Sigmoid colon (tissue), 7 donors: ENCODE results near the gene SAMD11. TPM values are rescaled to one million over a fixed set of nuclear protein-coding genes. Genes with fewer than 3 reads are reported as not detected.

ENCODE experiments used
- DNase-seq: peaks from one replicate; pipeline ENCODE4 v3.0.0-alpha.2; 2019
- H3K27ac ChIP-seq, 4 donors: fragments of 200-600 bp; sonication (generic); one replicate each; pipeline ENCODE4 v1.5.1; 2016 to 2019; ENCODE audit warnings: mild to moderate bottlenecking in 1 of 4
- H3K27me3 ChIP-seq, 3 donors: fragments of 200-600 bp; sonication (generic); one replicate each; pipeline ENCODE4 v1.5.1; 2019; ENCODE audit warnings: mild to moderate bottlenecking in 1 of 3
- H3K36me3 ChIP-seq, 4 donors: fragments of 200-600 bp; sonication (generic); one replicate each; pipeline ENCODE4 v1.5.1; 2016 to 2019
- H3K4me1 ChIP-seq, 4 donors: fragments of 200-600 bp; sonication (generic); one replicate each; pipeline ENCODE4 v1.5.1; 2017 to 2019
- H3K4me3 ChIP-seq, 4 donors: fragments of 200-600 bp; sonication (generic); one replicate each; pipeline ENCODE4 v1.5.1; 2017 to 2019; ENCODE audit warnings: mild to moderate bottlenecking in 2 of 4, moderate library complexity in 1 of 4
- H3K9me3 ChIP-seq, 4 donors: fragments of 200-600 bp in 3 of 4; sonication (generic) in 3 of 4; one replicate each; pipeline versions ENCODE4 v1.5.1 to v1.6.1; 2013 to 2019
- CTCF ChIP-seq, 4 experiments: fragments of 450-650 bp in 3 of 4; fragments of 200-600 bp in 1 of 4; IDR thresholded peaks; one replicate each; pipeline ENCODE4 v1.5.1; 2016 to 2019; ENCODE audit warnings: antibody characterized with exemption in 4 of 4, mild to moderate bottlenecking in 3 of 4, moderate library complexity in 2 of 4
- EP300 ChIP-seq, 4 donors: sonication (generic); formaldehyde crosslinking; IDR thresholded peaks; one replicate each; pipeline ENCODE4 v1.6.1; 2017; ENCODE audit warnings: antibody characterized with exemption in 4 of 4
- POLR2A ChIP-seq, 2 donors: fragments of 450-650 bp; IDR thresholded peaks; one replicate each; pipeline ENCODE4 v1.6.1; 2016; ENCODE audit warnings: antibody characterized with exemption in 2 of 2, mild to moderate bottlenecking in 2 of 2, moderate library complexity in 2 of 2
- POLR2AphosphoS5 ChIP-seq, 4 donors: sonication (generic); formaldehyde crosslinking; IDR thresholded peaks; one replicate each; pipeline ENCODE4 v1.6.1; 2017; ENCODE audit warnings: antibody characterized with exemption in 4 of 4
- WGBS, 2 donors: extraction: QIAGEN DNeasy Blood & Tissue Kit; methylation state at CpG; one replicate each; pipeline ENCODE4 v1.1.7; 2013; 5-methylcytosine and 5-hydroxymethylcytosine counted together
- intact Hi-C: fragments of 100-400 bp; cut with DNase I; formaldehyde crosslinking; loops from one replicate; pipeline ENCODE4 v1.15.1; 2023
- polyA plus RNA-seq, 3 donors: library from polyadenylated mRNA; stranded (reverse); fragments of 200-250 nt; gene quantifications; one replicate each; pipeline ENCODE4 v1.2.3, GENCODE V29; 2013
- total RNA-seq, 4 donors: library from RNA; depleted of rRNA; stranded (reverse); fragments of >200 nt; gene quantifications; one replicate each; pipeline ENCODE4 v1.1.0, GENCODE V29; 2016
- donor health status: healthy with polysubstance abuse.
- donor health status: Bipolar disorder and iron deficiency.
- donor health status: healthy.

The SAMD11 gene
- total and polyA plus RNA-seq, 7 donors = 0.60 to 4.9 (median 4.2) TPM

GRCh38 chr1:964691-965525 lies 41.2 kb downstream of the SAMD11 start:
- intact Hi-C loops = no loop called here
- DNase-seq = no peak
- Histone ChIP-seq H3K27me3 (peaks cover 0 to 34% (median 18%) of the 10 kb centered on the region in 3 donors), H3K4me3 (no peak overlapping the region), H3K9me3 (no peaks in the 10 kb centered on the region), H3K27ac (no peak overlapping the region), H3K4me1 (peaks cover 0 to 33% (median 25%) of the 10 kb centered on the region in 4 donors), H3K36me3 (peaks cover 0 to 14% (median 0%) of the 10 kb centered on the region in 4 donors)
- no peak for TF ChIP-seq POLR2AphosphoS5 (IDR thresholded peaks at IDR 0.05)
- no peak for TF ChIP-seq CTCF (IDR thresholded peaks at IDR 0.05)
- no peak for TF ChIP-seq POLR2A (IDR thresholded peaks at IDR 0.05)
- TF ChIP-seq EP300 (IDR thresholded peaks at IDR 0.05) = no peak
- WGBS, 2 donors = 93 to 95% methylated on average over 40 to 44 of the region's 51 CpGs

- H3K4me3 ChIP-seq = peak overlapping the region in 1 of 4 donors; percentile 65
- 78 to 83% methylated on average over 26 of the region's 26 CpGs for WGBS, 2 donors
- H3K27ac ChIP-seq = no peak overlapping the region
Observed at GRCh38 chr1:965526-966134, 41.9 kb downstream of the SAMD11 start.

GRCh38 chr1:966135-966703 lies 42.5 kb downstream of the SAMD11 start, which contains the start of gene PLEKHN1:
TSS of gene PLEKHN1 (plus strand) at chr1:966482. CDS start at chr1:966532, 50 bp downstream.
- H3K27me3 ChIP-seq = peaks cover 10 to 47% (median 31%) of the 10 kb centered on the region in 3 donors
- WGBS, 2 donors = 4 to 5% methylated on average over 31 of the region's 31 CpGs
- no peak for TF ChIP-seq POLR2A (IDR thresholded peaks at IDR 0.05)
- no peak for TF ChIP-seq EP300 (IDR thresholded peaks at IDR 0.05)
- TF ChIP-seq POLR2AphosphoS5 (IDR thresholded peaks at IDR 0.05) = no peak
- no peak for TF ChIP-seq CTCF (IDR thresholded peaks at IDR 0.05)

More at GRCh38 chr1:965526-966134, 41.9 kb downstream of the SAMD11 start:
- intact Hi-C loops = no loop called here
- H3K27me3 ChIP-seq = peaks cover 4 to 41% (median 25%) of the 10 kb centered on the region in 3 donors
- peaks cover 0 to 28% (median 22%) of the 10 kb centered on the region in 4 donors for H3K4me1 ChIP-seq
- DNase-seq = no peak
- peaks cover 0 to 14% (median 0%) of the 10 kb centered on the region in 4 donors for H3K36me3 ChIP-seq
- no peaks in the 10 kb centered on the region for H3K9me3 ChIP-seq
- TF ChIP-seq POLR2A (IDR thresholded peaks at IDR 0.05) (no peak), CTCF (IDR thresholded peaks at IDR 0.05) (no peak)

GRCh38 chr1:966704-967300 lies 43.1 kb downstream of the SAMD11 start:
- peak overlapping the region; percentile 32 to 65 (median 56) for H3K4me3 ChIP-seq
- intact Hi-C loops = no loop called here
- peak; percentile 83 for DNase-seq
- peak overlapping the region in 3 of 4 donors; percentile 41 to 56 (median 46) for H3K27ac ChIP-seq
- peak in 2 of 4 donors; percentile 23 to 38 for TF ChIP-seq POLR2AphosphoS5 (IDR thresholded peaks at IDR 0.05)
- no peak for TF ChIP-seq CTCF (IDR thresholded peaks at IDR 0.05)
- H3K9me3 ChIP-seq = no peaks in the 10 kb centered on the region
- WGBS, 2 donors = 1% methylated on average over 60 of the region's 60 CpGs
- peaks cover 0 to 17% (median 14%) of the 10 kb centered on the region in 4 donors for H3K4me1 ChIP-seq
- H3K36me3 ChIP-seq = peaks cover 0 to 14% (median 0%) of the 10 kb centered on the region in 4 donors
- peaks cover 15 to 53% (median 36%) of the 10 kb centered on the region in 3 donors for H3K27me3 ChIP-seq

More at GRCh38 chr1:966135-966703, 42.5 kb downstream of the SAMD11 start, which contains the start of gene PLEKHN1:
- no peak for DNase-seq
- Histone ChIP-seq H3K9me3 (no peaks in the 10 kb centered on the region), H3K4me3 (peak within 1 kb of the TSS; percentile 32 to 65 (median 56)), H3K36me3 (peaks cover 0 to 14% (median 0%) of the 10 kb centered on the region in 4 donors), H3K4me1 (peaks cover 0 to 23% (median 19%) of the 10 kb centered on the region in 4 donors), H3K27ac (peak within 1 kb of the TSS in 3 of 4 donors; percentile 41 to 56 (median 46))
- intact Hi-C loops = no loop called here
